ENCODE results near the gene EBP. TPM values are rescaled to one million over a fixed set of nuclear protein-coding genes. Genes with fewer than 3 reads are reported as not detected.

Gene EBP
- total and polyA plus RNA-seq, 2 experiments from 2014 or later: 128 to 176 TPM

GRCh38 chrX:48477960-48478755 lies 43.5 kb upstream of the EBP start:
- Histone ChIP-seq H3K4me2 (no peak overlapping the region), H3K4me3 (no peak overlapping the region), H3K36me3 (ENCODE audit: insufficient read depth) (peaks cover 4% of the 10 kb centered on the region; the same call in 1 of the 2 replicates), H3F3A (replicated peaks; ENCODE audit: low read depth) (no peaks in the 10 kb centered on the region), H4K20me1 (replicated peaks; ENCODE audit: insufficient read depth) (no peaks in the 10 kb centered on the region), H3K4me1 (ENCODE audit: insufficient read depth) (no peaks in the 10 kb centered on the region; the same call in 1 of the 2 replicates), H2AFZ (no peak overlapping the region), H3K79me2 (replicated peaks; ENCODE audit: insufficient read depth) (peaks cover 16% of the 10 kb centered on the region), H3K9me2 (ENCODE audit: insufficient read depth) (no peaks in the 10 kb centered on the region), H3K27ac (ENCODE audit: low read depth) (no peak overlapping the region), H3K27me3 (ENCODE audit: insufficient read depth) (no peaks in the 10 kb centered on the region)
- H3K9me3 Mint-ChIP-seq: no peaks in the 10 kb centered on the region; the same call in 2 of the 3 replicates
- peak overlapping the region; percentile 89; the same call in 2 of the 3 replicates for H3K4me3 Mint-ChIP-seq
- H3K27ac Mint-ChIP-seq: no peak overlapping the region
- H3K4me1 Mint-ChIP-seq: peaks cover 23% of the 10 kb centered on the region
- H3K27me3 Mint-ChIP-seq (ENCODE audit: insufficient read depth, low read depth, poor library complexity): peaks cover 3% of the 10 kb centered on the region
- TF ChIP-seq CTCF (conservative IDR thresholded peaks at IDR 0.05; ENCODE audit: low read depth in 2 of 2): no peak
- TF ChIP-seq ZNF462 (CRISPR knock-in tag; IDR thresholded peaks at IDR 0.05): no peak
- TF ChIP-seq REST (IDR thresholded peaks at IDR 0.05; ENCODE audit: unreplicated experiment): no peak
- no peak for TF ChIP-seq POLR2AphosphoS5 (IDR thresholded peaks at IDR 0.05; ENCODE audit: low read depth)
- TF ChIP-seq NANOG (IDR thresholded peaks at IDR 0.05; ENCODE audit: borderline replicate concordance): no peak
- TF ChIP-seq ETS1 (IDR thresholded peaks at IDR 0.05): no peak
- TF ChIP-seq ZNF331 (CRISPR knock-in tag; IDR thresholded peaks at IDR 0.05; ENCODE audit: low read depth): no peak
- no peak for TF ChIP-seq EZH2phosphoT487 (IDR thresholded peaks at IDR 0.05; ENCODE audit: unreplicated experiment)
- no peak for TF ChIP-seq CREB1 (CRISPR knock-in tag; IDR thresholded peaks at IDR 0.05; ENCODE audit: low read depth)
- no peak for TF ChIP-seq STAT1 (IDR thresholded peaks at IDR 0.05; ENCODE audit: unreplicated experiment)
- TF ChIP-seq EZH2 (IDR thresholded peaks at IDR 0.05; ENCODE audit: low read depth, unreplicated experiment): no peak
- ATAC-seq (no peak), DNase-seq (ENCODE audit: low spot score) (no peak)
- H3K36me3 Mint-ChIP-seq (ENCODE audit: low read depth): peaks cover 26% of the 10 kb centered on the region

Data from GM23338 (cell line).